ENCODE measurements around the gene KHDRBS1. TPM values are rescaled to one million over a fixed set of nuclear protein-coding genes. Genes with fewer than 3 reads are reported as not detected.
A peak's percentile ranks its signal among the peaks of the same experiment; 100 is the strongest.

KHDRBS1 gene
- total and polyA plus RNA-seq, 2 of the 13 experiments (the other 11 are each of a cell fraction or from before 2014, with no cell fraction given) = 25.1 to 39.0 TPM

DNA sequence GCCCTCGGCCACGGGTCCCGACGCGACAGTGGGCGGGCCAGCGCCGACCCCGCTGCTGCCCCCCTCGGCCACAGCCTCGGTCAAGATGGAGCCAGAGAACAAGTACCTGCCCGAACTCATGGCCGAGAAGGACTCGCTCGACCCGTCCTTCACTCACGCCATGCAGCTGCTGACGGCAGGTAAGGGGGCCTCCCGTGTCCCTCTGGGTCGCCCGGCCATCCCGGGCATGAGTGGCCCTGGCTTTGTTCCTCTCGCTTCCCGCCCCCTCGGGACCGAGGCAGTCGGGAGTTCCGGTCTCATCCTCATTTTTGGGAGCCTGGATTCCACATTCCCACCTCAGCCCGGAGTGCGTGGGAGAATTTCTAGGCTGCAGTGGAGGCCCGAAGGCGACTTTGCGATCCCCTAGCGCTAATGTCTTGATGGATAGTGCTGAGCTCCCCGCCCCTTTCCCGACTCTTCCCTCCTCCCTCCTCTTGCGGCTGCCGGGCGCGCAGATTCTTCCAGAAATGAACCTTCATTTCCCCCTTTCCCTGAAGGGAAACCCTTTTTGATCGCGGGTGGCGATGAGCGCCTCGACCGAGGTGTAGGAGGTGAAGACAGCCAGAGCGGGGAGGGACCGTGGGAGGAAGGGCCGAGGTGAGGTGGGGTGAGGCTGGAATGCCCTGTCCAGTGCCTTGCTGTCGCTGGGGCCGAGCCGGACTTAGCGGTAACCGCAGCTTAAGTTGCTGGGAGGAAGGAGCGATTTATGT is 705 bp downstream of the KHDRBS1 start (continued):
- no peak for TF ChIP-seq SMAD1 (CRISPR knock-in tag; IDR thresholded peaks at IDR 0.05; ENCODE audit: borderline replicate concordance, low read depth)
- TF ChIP-seq PHF8 (CRISPR knock-in tag; IDR thresholded peaks at IDR 0.05) = peak; percentile 1; the same call in 1 of the 2 replicates
- TF ChIP-seq CTCF (CRISPR knock-in tag; IDR thresholded peaks at IDR 0.05) = peak; percentile 3; the same call in 1 of the 2 replicates
- TF ChIP-seq ZBTB40 (IDR thresholded peaks at IDR 0.05) = no peak
- TF ChIP-seq ZBTB40 (CRISPR knock-in tag; IDR thresholded peaks at IDR 0.05) = peak; percentile 65
- TF ChIP-seq KMT2A (CRISPR knock-in tag; IDR thresholded peaks at IDR 0.05) = peak; percentile 41; the same call in 1 of the 2 replicates
- TF ChIP-seq ERF (CRISPR knock-in tag; IDR thresholded peaks at IDR 0.05) = no peak
- 0 out of 2 replicates have a peak, but pooled peaks have one; percentile 75 for TF ChIP-seq EED (CRISPR knock-in tag; IDR thresholded peaks at IDR 0.05)
- no peak for TF ChIP-seq MXD4 (CRISPR knock-in tag; IDR thresholded peaks at IDR 0.05)
- peak; percentile 63 for TF ChIP-seq PTBP1 (IDR thresholded peaks at IDR 0.05; ENCODE audit: low read depth, low read length, poor library complexity, severe bottlenecking)
- no peak for TF ChIP-seq ARID2 (CRISPR knock-in tag; IDR thresholded peaks at IDR 0.05; ENCODE audit: borderline replicate concordance)
- TF ChIP-seq SMAD9 (CRISPR knock-in tag; IDR thresholded peaks at IDR 0.05) = no peak
- no peak for TF ChIP-seq HMG20B (CRISPR knock-in tag; conservative IDR thresholded peaks at IDR 0.05)
- no peak for TF ChIP-seq MAZ (IDR thresholded peaks at IDR 0.05; ENCODE audit: borderline replicate concordance, low read depth, low read length)
- TF ChIP-seq MAZ (CRISPR knock-in tag; IDR thresholded peaks at IDR 0.05; ENCODE audit: low read depth) = 0 out of 2 replicates have a peak, but pooled peaks have one; percentile 6
- peak; percentile 32; the same call in 1 of the 2 replicates for TF ChIP-seq SP5 (CRISPR knock-in tag; IDR thresholded peaks at IDR 0.05; ENCODE audit: borderline replicate concordance, low read depth)
- no peak for TF ChIP-seq BRF2 (CRISPR knock-in tag; IDR thresholded peaks at IDR 0.05)
- no peak for TF ChIP-seq CBX2 (IDR thresholded peaks at IDR 0.05; ENCODE audit: low read depth, low read length)
- no peak for TF ChIP-seq CBX2 (CRISPR knock-in tag; IDR thresholded peaks at IDR 0.05; ENCODE audit: low read depth)
